ENCODE data around the gene ADGRG3.
A peak's percentile ranks its signal among the peaks of the same experiment; 100 is the strongest.

ADGRG3 gene

DNA sequence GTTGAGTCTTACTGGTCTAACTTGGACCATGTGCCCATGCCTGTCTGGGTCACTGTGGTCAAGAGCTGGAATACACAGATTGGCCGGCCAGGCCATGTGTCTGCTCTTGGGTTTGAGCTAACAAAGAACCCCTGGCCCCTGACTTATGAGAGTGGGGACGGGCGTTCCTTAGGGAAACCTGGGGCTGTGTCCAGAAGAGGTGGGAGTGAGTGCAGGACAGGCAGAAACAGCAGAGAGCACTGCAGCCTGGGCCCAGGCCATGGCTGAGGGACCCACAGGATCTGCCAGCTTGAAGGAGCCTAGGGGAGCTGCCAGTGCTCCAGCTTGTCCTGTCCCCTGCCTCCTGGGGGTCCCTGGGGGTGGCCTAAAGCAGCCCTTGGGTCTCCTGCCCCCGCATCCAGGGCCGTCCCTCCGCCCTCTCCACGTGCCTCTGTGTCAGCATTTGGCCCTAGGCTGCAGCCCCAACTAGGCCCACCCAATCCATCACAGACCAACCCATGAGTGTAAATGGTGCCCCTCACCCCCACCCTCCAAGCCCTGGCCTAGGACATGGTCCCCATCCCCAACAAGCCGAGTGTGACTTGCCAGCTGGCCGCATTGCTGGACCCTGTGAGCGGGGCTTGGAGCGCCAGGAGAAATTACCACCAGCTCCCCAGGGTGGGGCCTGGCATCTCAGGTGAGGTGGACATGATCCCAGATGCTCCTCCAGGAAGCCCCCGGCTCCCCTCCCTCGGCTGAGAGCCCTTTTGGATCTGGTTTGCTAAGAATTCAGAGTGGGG is 14.0 kb downstream of the ADGRG3 start:
- DNase-seq = no peak

DNA sequence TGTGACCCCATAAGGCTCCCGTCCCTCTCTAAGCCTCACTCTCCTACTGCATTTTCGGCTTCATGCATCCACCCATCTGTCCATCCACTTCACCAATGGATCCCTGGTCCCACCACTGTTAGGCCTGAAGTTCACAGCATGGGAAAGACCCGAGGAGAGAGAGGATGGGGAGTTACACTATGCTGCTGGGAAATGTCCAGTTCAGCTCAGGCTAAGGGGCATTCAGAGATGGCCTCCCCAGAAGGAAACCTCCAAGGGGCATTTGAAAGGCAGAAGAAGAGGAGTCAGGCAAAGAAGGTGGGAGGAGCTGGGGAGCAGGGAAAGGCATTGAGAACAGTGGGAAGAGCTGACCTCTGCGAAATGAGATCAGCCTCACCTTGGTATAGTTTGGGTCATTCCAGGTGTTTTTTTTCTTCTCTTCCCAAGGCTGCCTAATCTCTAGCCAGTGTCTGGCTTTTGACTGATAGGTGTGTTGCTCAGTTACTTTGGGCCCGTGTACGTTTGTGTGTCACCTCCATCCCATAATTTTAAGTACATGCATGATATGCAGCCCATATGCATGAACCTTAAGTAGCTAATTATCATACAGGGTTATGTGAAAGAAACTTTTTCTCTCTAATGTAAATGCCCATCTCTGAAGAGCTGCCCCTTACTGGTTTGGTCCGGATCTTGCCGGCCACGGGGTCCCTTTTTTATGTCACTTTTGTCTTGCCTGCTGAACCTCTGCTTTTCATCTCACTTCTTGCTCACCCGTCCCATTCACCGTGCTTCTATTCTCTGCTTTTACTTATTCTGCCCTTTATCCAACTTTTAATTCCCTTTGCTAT is 14.9 kb downstream of the ADGRG3 start:
- DNase-seq = no peak

DNA sequence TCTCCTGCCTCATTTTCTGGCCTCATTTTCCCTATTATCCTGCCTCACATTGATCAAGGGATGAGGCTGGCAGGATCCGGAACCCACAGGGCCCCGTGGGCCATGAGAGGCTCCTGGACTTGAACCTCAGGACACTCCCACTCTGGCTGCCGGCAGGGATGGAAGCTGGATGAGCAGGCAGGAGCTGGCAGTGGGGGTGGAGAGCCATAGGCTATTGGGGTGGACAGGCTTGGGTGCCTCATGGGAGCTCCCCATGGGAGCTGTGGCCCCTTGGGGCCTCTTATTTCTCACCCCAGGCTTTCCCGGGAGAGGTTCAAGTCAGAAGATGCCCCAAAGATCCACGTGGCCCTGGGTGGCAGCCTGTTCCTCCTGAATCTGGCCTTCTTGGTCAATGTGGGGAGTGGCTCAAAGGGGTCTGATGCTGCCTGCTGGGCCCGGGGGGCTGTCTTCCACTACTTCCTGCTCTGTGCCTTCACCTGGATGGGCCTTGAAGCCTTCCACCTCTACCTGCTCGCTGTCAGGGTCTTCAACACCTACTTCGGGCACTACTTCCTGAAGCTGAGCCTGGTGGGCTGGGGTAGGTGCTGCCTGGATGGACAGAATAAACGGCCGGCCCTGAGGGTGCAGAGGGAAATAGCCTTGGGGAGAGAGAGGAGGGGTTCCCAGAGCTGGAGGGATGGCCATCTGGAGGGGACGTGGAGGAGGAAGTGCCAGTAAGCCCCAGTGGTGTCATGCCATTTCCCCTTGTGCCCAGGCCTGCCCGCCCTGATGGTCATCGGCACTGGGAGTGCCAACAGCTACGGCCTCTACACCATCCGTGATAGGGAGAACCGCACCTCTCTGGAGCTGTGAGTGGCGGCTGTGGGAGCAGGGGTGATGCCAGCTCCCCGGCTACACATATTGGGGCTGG is 15.8 kb downstream of the ADGRG3 start:
- DNase-seq = no peak

DNA sequence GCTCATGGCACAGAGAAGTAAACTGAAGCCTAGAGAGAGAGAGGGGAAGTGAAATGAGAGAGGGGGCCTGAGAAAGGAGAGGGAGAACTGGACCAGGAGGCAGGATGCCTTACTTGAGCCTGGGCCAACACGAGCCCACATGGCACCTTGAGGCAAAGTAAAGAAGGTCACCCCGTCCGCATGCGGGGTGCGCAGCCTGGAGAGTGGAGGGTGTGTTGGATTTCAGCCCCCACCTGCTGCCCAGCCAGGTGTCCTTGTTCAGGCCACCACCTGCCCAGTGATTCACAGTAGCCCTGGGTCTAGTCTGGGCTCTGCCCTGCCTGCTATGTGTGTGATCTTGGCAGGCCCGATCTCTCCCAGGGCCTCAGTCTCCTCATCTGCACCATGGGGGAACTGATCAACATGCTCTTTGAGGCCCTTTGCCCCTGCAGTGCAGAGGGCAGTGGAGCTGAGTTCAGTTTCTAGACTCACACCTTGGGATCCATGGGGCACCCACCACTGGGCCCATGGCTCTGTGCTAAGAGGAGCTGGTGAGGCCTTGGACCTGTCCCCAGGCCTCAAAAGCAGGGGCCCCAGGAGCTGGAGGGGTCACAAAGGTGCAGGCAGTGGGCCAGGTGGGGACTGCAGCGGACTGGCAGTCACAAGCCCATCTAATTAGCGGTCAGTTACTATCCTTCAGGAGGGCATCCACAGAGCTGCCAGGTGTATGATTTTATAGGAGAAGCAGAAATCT is 16.7 kb downstream of the ADGRG3 start:
- no peak for DNase-seq

DNA sequence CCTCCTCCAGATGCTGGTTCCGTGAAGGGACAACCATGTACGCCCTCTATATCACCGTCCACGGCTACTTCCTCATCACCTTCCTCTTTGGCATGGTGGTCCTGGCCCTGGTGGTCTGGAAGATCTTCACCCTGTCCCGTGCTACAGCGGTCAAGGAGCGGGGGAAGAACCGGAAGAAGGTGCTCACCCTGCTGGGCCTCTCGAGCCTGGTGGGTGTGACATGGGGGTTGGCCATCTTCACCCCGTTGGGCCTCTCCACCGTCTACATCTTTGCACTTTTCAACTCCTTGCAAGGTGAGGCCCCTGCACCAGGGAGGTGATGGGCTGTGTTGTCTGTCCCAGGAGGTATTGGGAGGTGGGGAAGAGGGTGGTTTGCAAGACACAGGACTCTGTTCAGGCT is 17.5 kb downstream of the ADGRG3 start:
- no peak for DNase-seq

DNA sequence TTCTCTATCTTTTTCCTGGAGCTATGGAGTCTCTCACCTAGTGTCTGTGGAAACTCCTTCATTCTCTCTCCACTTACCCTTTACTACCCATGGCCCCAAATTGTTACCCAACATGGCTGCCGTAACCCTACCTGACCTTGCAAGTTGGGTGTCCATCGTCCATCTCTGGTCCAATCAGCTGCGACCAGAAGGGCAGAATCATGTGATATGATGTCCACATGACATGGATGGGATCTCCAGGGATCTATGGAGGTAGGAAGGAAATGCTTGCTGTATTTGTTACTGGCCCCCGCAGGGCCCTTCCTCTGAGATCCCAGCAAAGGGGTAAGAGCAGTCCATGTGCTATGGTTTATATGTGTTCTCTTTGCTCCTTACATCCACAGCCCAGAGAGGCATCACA is 18.5 kb downstream of the ADGRG3 start:
- DNase-seq = no peak

DNA sequence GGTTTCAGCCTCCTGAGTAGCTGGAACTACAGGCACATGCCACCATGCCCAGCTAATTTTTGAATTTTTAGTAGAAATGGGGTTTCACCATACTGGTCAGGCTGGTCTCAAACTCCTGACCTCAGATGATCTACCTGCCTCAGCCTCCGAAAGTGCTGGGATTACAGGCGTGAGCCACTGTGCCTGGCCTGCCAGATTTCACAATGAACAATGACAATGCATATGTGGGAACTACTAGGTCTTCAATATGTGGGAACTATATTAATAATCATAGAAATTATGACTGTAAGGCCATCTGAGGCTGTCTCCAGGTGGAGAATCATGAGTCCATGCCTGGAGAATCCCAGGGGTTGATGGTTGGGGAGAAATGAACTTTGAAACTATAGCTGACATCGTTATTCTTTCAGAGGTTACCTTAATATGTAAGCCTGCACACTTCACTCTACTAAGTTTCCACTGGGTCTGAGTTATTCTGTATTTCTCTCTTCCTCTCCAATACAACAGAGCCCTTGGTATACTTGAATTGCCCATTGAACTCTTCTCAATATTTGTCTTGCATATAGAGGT is 19.3 kb downstream of the ADGRG3 start:
- no peak for DNase-seq

DNA sequence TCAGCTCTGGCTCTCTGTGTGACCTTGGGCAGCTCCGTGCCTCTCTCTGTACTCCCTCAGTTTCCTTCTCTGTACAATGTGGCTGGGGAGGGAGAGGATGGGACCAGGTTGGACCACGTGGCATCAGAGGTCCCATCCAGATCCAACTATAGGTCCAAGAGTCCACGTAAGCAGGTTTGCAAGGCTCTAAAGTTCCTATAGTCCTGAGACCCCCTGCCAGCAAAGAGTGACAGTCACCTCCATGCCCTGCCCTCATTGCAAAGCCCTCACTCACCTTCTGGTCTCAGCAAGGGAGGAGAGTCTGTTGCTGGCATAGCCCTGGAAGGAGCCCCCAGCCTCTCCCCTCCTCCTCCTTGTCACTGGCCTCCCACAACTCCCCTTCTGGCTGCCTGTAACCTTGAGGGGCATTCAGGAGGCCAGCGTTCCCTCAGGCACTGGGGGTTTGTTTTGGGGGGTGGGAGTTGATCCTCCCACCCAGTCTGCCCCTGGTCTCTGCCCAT is 20.4 kb downstream of the ADGRG3 start:
- DNase-seq = no peak

DNA sequence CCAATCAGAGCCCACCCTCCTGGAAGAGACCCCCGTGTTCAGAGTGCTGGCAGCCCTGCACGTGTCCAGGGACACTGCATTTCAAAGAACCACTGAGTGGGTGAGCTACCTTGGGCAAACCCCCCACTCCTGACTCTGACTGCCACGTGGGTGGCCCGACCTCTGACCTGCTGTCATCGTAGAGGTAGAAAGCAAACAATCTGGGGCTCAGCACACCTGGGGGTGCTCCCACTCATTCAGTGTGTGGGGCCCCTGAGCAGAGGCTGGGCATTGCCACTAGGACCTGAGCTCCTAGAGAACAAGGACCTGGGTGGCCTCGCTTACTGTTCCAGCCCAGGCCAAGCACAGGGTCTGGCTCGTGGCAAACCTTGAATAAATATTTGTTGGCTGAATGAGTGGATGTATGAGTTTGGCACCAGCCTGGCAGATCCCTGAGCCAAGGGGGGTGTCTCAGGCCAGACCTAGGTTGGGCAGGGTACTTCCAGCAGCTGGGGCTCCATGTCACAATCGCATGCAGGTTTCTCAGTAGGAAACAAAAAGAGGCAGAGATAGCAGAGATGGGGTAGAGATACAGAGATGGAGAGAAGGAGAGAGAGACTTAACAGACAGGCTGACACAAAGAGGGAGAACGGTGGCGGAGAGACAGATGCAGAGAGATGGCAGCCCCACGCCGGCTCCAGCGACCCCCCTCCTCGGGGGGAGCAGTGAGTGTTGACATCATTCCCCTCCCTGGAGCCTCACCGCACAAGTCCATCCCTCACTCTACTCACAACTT is 21.1 kb downstream of the ADGRG3 start:
- no peak for DNase-seq

DNA sequence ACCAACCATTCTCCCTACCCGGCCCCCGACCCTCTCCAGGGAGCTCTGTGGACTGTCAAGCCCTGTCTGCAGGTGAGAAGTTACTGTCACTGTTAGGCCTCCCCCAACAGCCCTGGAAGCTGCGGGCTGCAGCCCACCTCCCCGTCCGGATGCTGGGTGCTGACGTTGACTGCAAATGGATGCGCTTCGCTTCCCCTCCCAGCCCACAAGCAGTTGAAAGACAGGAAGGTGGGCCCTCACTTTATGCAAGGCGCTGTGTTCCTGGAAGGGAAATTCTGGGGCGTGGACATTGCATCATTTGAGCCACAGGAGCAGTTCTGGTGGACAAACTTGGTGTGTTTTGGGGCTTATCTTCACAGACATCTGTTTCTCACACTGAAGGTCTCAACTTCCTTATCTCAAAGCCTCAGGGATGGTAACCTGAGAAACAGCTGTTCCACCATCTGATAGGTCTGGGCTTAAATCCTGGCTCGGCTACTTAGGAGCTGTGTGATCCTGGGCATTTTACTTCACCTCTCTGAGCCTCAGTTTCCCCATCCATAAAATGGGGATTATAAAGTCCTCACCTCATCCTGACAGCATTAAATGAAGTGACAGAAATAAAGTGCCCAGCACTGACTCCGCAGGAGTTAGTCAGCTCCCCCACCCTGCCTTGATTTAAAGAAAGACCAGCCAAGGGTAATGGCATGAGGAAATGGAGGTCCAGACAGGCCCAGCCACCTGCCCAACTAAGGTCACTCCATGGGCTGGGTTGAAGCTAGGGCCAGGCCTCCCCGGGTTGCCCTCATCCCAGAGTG is 21.9 kb downstream of the ADGRG3 start:
- no peak for DNase-seq

DNA sequence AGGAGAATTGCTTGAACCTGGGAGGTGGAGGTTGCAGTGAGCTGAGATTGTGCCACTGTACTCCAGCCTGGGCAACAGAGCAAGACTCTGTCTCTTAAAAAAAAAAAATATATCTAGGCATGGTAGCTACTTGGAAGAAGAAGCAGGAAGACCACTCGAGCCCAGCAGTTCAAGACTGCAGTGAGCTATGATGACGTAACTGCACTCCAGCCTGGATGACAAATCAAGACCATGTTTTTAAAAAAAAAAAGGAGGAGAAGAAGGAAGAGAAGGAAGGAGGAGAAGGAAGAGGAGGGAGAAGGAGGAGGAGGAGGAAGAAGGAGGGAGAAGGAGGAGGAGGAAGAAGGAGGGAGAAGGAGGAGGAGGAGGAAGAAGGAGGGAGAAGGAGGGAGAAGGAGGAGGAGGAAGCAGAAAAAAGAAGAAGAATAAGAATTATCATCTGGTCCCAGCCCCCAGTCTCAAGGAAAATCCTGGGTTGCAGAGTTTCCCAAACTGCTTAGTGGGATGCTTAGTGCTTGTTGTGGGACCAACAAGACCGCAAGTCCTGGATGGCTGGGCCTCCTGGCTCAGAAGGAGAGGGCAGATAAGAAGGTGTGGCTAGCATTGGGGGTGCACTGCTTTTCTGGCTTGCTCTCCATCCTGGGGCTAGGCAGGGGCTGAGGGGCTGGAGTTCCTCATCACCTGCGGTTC is 22.8 kb downstream of the ADGRG3 start:
- no peak for DNase-seq

DNA sequence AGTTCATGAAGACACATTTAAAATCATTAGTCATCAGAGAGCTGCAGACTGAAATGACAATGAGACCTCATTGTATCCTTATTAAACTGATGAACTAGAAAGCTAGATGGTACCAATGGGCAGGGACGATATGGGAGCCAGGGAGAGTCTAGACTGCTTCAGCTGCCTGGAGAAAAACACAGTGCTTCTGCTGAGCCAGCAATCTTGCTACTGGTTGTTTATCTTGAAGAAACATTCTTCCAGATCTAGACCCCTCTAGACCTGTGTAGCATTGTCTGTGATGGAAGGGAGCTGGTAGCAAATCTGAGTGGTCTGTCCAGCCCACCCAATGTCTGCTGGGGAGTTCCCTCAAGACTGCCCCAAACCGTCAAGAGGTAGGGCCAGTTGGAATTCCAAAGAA is 24.5 kb downstream of the ADGRG3 start:
- DNase-seq = no peak

DNA sequence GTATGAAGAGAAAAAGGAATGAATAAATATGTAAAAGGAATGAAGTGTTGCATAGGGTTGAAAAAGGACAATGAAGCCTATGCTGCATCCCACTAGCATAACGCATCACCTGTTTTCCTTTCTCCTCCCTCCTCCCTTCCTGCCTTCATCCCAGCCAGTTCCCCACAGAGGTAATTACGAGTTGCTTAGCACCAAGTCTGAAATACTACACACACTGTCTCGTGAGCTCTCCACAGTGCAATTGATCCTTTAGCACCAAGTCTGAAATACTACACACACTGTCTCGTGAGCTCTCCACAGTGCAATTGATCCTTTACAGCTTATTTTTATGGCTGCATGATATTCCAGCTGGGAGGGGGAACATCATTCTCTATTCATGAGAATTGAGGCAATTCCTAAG is 25.4 kb downstream of the ADGRG3 start:
- no peak for DNase-seq

DNA sequence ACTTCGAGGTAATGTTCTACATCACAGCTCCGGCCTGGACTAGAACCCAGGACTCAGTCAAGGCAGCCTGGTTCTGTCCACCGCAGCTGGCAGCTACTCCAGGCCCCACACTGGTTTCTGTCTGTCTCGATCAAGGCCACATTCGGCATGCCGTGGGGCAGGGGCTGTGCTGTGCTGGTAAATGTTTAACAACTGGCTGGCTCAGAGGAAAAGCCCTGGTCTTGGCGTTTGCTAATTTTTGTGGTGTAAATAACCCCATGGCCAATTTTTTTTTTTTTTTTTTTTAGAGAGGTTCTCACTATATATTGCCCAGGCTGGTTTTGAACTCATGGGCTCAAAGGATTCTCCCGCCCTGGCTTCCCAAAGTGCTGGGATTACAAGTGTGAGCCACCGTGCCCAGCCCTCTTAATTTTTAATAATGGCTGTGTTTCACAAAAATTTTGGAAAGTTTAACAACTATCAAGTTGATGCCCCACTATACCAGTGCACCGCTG is 26.2 kb downstream of the ADGRG3 start:
- no peak for DNase-seq

DNA sequence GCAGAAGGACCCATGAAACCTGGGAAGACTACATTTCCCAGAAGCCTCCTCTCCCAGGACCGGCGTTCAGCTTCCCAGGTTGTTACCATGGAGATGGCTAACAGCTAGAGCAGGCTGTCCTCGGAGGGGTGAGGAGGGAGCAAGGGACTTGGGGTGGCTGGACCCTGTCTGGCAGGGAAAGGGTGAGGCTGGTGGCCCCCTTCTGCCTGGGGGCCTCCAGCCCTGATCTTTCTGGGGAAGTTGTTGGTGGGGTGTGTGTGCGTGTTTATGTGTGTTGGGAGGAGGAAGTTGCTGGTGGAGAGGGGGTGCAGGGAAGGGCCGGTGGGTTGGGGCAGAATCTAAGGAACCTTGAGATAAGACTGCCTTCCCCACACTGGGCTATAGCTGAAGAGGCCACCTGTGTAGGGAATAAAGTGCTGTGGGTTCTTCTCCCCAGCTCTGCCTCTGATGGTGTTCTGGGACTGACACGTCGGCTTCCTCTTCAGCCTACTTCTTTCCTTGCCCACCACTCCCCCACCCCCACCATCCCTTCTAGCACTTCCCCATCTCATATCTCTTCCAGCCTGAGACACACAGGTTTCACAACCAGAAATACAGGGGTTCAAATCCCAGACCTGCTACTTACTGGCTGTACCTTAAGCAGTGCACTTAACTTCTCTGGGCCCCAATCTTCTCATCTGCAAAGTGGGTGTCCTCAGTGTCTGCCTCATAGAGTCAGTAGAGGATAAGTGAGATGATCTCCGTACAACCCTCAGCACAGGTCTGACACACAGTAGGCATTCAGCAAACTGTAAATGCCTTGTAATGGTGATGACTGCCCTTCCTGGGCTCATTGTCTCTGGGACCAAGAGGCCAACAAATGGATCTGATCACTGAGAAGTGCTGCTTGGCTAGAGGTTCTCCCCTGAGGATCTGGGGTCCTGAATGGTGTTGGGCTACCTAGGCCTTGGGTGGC is 26.9 kb downstream of the ADGRG3 start, which contains the start of gene DRC7:
TSS of gene DRC7 (plus strand) at position 82 of the 955 bp plus-strand sequence. CDS start 3,144 bp downstream, outside the sequence.
- DNase-seq = peak; percentile 56

DNA sequence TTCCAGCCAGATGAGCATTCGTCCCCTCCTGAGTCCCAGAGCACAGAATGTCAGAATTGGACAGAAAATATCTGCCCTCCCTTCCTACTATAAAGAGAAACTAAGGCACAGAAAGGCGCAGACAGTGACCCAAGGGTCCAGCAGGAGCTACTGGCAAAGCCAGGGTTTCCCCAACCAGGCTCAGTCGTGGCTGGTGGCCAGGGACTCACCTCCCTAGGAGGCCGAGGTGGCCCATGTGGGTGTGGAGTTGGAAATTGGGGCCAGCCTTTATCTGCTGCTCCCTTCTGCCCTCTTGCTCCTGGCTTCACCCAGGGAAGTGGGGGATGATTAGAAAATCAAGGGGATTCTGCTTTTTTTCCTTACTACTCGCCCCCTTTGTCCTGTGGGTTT is 27.6 kb downstream of the ADGRG3 start:
- DNase-seq = no peak

DNA sequence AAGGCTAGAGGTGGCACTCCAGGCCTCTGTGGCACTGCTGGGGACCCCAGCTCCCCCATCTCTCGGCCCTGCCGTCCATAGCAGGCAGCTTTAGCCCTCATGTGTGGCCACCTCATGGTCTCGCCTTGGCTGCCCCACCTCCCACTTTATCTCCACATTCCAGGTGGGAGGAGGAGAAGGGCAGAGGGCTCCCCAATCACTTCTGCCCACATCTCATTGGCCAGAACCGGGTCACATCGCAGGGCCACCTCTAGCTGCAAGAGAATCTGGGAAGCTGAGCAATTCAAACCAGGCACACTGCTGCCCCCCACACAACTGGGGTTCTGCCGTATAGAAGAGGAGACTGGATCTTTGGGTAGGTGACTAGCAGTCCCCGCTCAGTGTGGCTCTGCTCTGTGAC is 28.1 kb downstream of the ADGRG3 start:
- no peak for DNase-seq

Data from right kidney (tissue), 1 donor.